H9 (cell line): ENCODE measurements around the gene CADM1. TPM values are rescaled to one million over a fixed set of nuclear protein-coding genes. Genes with fewer than 3 reads are reported as not detected.

ENCODE experiments used
- DNase-seq: peaks from one replicate; pipeline ENCODE4 v3.0.0-alpha.2; 2017
- H2AFZ ChIP-seq: one replicate; pipeline ENCODE4 v1.6.1; 2013; ENCODE audit warnings: mild to moderate bottlenecking, low read length, control low read depth, moderate library complexity
- H2AK5ac ChIP-seq: 2 replicates; pipeline ENCODE4 v1.6.1; 2013; ENCODE audit warnings: low read length, control low read depth, mixed read lengths; ENCODE audit not compliant: insufficient read length
- H2BK120ac ChIP-seq: one replicate; pipeline ENCODE4 v1.6.1; 2013; ENCODE audit warnings: low read depth, mild to moderate bottlenecking, low read length, control low read depth, inconsistent platforms; ENCODE audit not compliant: poor library complexity, severe bottlenecking
- H2BK12ac ChIP-seq: 2 replicates; pipeline ENCODE4 v1.6.1; 2013; ENCODE audit warnings: low read length, control low read depth, mixed read lengths, low read depth; ENCODE audit not compliant: insufficient read length
- H2BK15ac ChIP-seq: 2 replicates; pipeline ENCODE4 v1.6.1; 2013; ENCODE audit warnings: low read depth, low read length, control low read depth
- H2BK20ac ChIP-seq: one replicate; pipeline ENCODE4 v1.6.1; 2013; ENCODE audit warnings: low read depth, mild to moderate bottlenecking, low read length, control low read depth, inconsistent platforms; ENCODE audit not compliant: poor library complexity, severe bottlenecking
- H2BK5ac ChIP-seq: 2 replicates; pipeline ENCODE4 v1.6.1; 2013; ENCODE audit warnings: low read length, control low read depth, mixed read lengths; ENCODE audit not compliant: insufficient read length
- H3K14ac ChIP-seq: 2 replicates; pipeline ENCODE4 v1.6.1; 2013; ENCODE audit warnings: low read length, control low read depth; ENCODE audit not compliant: insufficient read depth
- H3K18ac ChIP-seq: 2 replicates; pipeline ENCODE4 v1.6.1; 2013; ENCODE audit warnings: low read depth, mild to moderate bottlenecking, mixed read lengths, low read length, control low read depth; ENCODE audit not compliant: insufficient read length
- H3K23ac ChIP-seq: 2 replicates; pipeline ENCODE4 v1.6.1; 2013; ENCODE audit warnings: low read length, control low read depth, mixed read lengths, low read depth; ENCODE audit not compliant: insufficient read length
- H3K23me2 ChIP-seq: 2 replicates; pipeline ENCODE4 v1.6.1; 2013; ENCODE audit warnings: low read depth, mild to moderate bottlenecking, mixed read lengths, low read length, control low read depth; ENCODE audit not compliant: insufficient read length, poor library complexity, severe bottlenecking
- H3K27ac ChIP-seq: 2 replicates; pipeline ENCODE4 v1.5.1; 2013; ENCODE audit warnings: low read length, control low read depth, mixed read lengths, low read depth; ENCODE audit not compliant: insufficient read length
- H3K27me3 ChIP-seq: 2 replicates; pipeline ENCODE4 v1.6.1; 2013; ENCODE audit warnings: low read length, control low read depth, inconsistent platforms; ENCODE audit not compliant: insufficient read depth
- H3K4ac ChIP-seq: 2 replicates; pipeline ENCODE4 v1.6.1; 2013; ENCODE audit warnings: low read depth, mild to moderate bottlenecking, control low read depth, inconsistent platforms, low read length, moderate library complexity
- H3K4me1 ChIP-seq: 2 replicates; pipeline ENCODE4 v1.6.1; 2013; ENCODE audit warnings: low read length, control low read depth, inconsistent platforms; ENCODE audit not compliant: insufficient read depth
- H3K4me2 ChIP-seq: 2 replicates; pipeline ENCODE4 v1.6.1; 2013; ENCODE audit warnings: low read length, control low read depth, mixed read lengths; ENCODE audit not compliant: insufficient read length, insufficient read depth
- H3K56ac ChIP-seq: 2 replicates; pipeline ENCODE4 v1.6.1; 2013; ENCODE audit warnings: low read depth, mild to moderate bottlenecking, mixed read lengths, low read length, control low read depth; ENCODE audit not compliant: insufficient read length
- H3K79me1 ChIP-seq: 2 replicates; pipeline ENCODE4 v1.6.1; 2013; ENCODE audit warnings: low read depth, mild to moderate bottlenecking, moderate library complexity, low read length, control low read depth, inconsistent platforms; ENCODE audit not compliant: insufficient read depth, poor library complexity, severe bottlenecking
- H3K79me2 ChIP-seq: 2 replicates; pipeline ENCODE4 v1.6.1; 2013; ENCODE audit warnings: low read length, control low read depth, inconsistent platforms; ENCODE audit not compliant: insufficient read depth
- H3K9ac ChIP-seq: 2 replicates; pipeline ENCODE4 v1.6.1; 2013; ENCODE audit warnings: low read length, control low read depth, mixed read lengths; ENCODE audit not compliant: insufficient read length; ENCODE audit errors: extremely low read depth
- H3K9me3 ChIP-seq: one replicate; pipeline ENCODE4 v1.6.1; 2013; ENCODE audit warnings: low read depth, low read length, inconsistent platforms; ENCODE audit not compliant: control insufficient read depth
- H3T11ph ChIP-seq: one replicate; pipeline ENCODE4 v1.6.1; 2013; ENCODE audit warnings: mild to moderate bottlenecking, low read length, control low read depth, inconsistent platforms
- H4K20me1 ChIP-seq: one replicate; pipeline ENCODE4 v1.6.1; 2013; ENCODE audit not compliant: control insufficient read depth, insufficient read length, insufficient read depth
- H4K5ac ChIP-seq: 2 replicates; pipeline ENCODE4 v1.6.1; 2013; ENCODE audit warnings: low read depth, mild to moderate bottlenecking, mixed read lengths, low read length, control low read depth; ENCODE audit not compliant: insufficient read length
- H4K8ac ChIP-seq: replicated peaks from 2 replicates; pipeline ENCODE4 v1.6.1; 2013; ENCODE audit warnings: low read length, control low read depth, mixed read lengths, low read depth; ENCODE audit not compliant: insufficient read length
- H4K91ac ChIP-seq: 2 replicates; pipeline ENCODE4 v1.6.1; 2013; ENCODE audit warnings: low read depth, mild to moderate bottlenecking, moderate library complexity, mixed read lengths, low read length, control low read depth; ENCODE audit not compliant: insufficient read length
- H3K27ac Mint-ChIP-seq, 3 experiments: 2 replicates in 2 of 3; 3 replicates in 1 of 3; pipeline ENCODE4 v1.8.0; 2020 to 2021; ENCODE audit warnings: mixed read lengths in 3 of 3, mild to moderate bottlenecking in 1 of 3, moderate library complexity in 1 of 3
- H3K27me3 Mint-ChIP-seq: 2 replicates; pipeline ENCODE4 v1.8.0; 2021; ENCODE audit warnings: low read depth, mild to moderate bottlenecking, moderate library complexity, mixed read lengths
- H3K36me3 Mint-ChIP-seq, 3 experiments: 2 replicates in 2 of 3; 3 replicates in 1 of 3; pipeline ENCODE4 v1.8.0; 2020 to 2021; ENCODE audit warnings: low read depth in 3 of 3, mixed read lengths in 3 of 3; ENCODE audit not compliant: insufficient read depth in 1 of 3
- H3K4me1 Mint-ChIP-seq, 2 experiments: 2 replicates each; pipeline ENCODE4 v1.8.0; 2020; ENCODE audit warnings: mixed read lengths in 2 of 2
- H3K4me3 Mint-ChIP-seq, 2 experiments: 2 replicates in 1 of 2; 3 replicates in 1 of 2; pipeline ENCODE4 v1.8.0; 2020 to 2021; ENCODE audit warnings: mild to moderate bottlenecking in 2 of 2, mixed read lengths in 2 of 2, moderate library complexity in 1 of 2
- H3K9me3 Mint-ChIP-seq, 2 experiments: 2 replicates in 1 of 2; 3 replicates in 1 of 2; pipeline ENCODE4 v1.8.0; 2020; ENCODE audit warnings: mild to moderate bottlenecking in 2 of 2, mixed read lengths in 2 of 2, moderate library complexity in 1 of 2
- CTCF ChIP-seq: fragments of 200-600 bp; sonication (generic); conservative IDR thresholded peaks from 3 replicates; pipeline ENCODE4 v1.8.0; 2021; ENCODE audit warnings: antibody characterized with exemption, mild to moderate bottlenecking
- WGBS: extraction: QIAGEN DNeasy Blood & Tissue Kit; methylation state at CpG from one replicate; pipeline ENCODE4 v1.1.7; 2013; ENCODE audit warnings: missing lambda C conversion rate, low lambda C conversion rate, mixed read lengths; ENCODE audit not compliant: insufficient read length; ENCODE audit errors: extremely low coverage; 5-methylcytosine and 5-hydroxymethylcytosine counted together
- total RNA-seq: library from RNA; stranded (reverse); gene quantifications from 2 replicates; pipeline ENCODE4 v1.2.1, GENCODE V29; 2021

Gene CADM1
- total RNA-seq, 1 experiment from 2014 or later = 11.9 TPM

GRCh38 chr11:115124786-115125185 lies 379.4 kb downstream of the CADM1 start:
- Histone ChIP-seq H2AFZ (no peak overlapping the region), H3K4me2 (no peak overlapping the region), H2BK20ac (no peak overlapping the region), H3K27ac (no peak overlapping the region), H3K79me1 (no peaks in the 10 kb centered on the region), H4K20me1 (no peaks in the 10 kb centered on the region), H3K56ac (no peak overlapping the region), H2BK5ac (no peak overlapping the region), H4K5ac (no peak overlapping the region), H3K9ac (no peak overlapping the region), H2BK12ac (no peak overlapping the region), H3K4me1 (peaks cover 2% of the 10 kb centered on the region; the same call in 1 of the 2 replicates), H3K23me2 (no peaks in the 10 kb centered on the region), H2BK120ac (no peak overlapping the region), H3K4ac (no peak overlapping the region), H3T11ph (no peak overlapping the region), H3K79me2 (no peaks in the 10 kb centered on the region), H2BK15ac (no peak overlapping the region), H3K14ac (no peak overlapping the region), H4K8ac (no peak overlapping the region), H4K91ac (no peak overlapping the region), H3K23ac (no peak overlapping the region), H3K9me3 (no peaks in the 10 kb centered on the region), H2AK5ac (no peak overlapping the region), H3K27me3 (no peaks in the 10 kb centered on the region), H3K18ac (no peak overlapping the region)
- whole genome bisulfite sequencing = no CpG with 5 or more reads among the region's 4 CpGs
- Mint-ChIP-seq H3K36me3 (no peaks in the 10 kb centered on the region), H3K27me3 (no peaks in the 10 kb centered on the region; the same call in none of the 2 replicates), H3K9me3 (no peaks in the 10 kb centered on the region; a peak in 1 of 5 replicates), H3K4me1 (peaks cover 8% of the 10 kb centered on the region in 2 experiments), H3K27ac (no peak overlapping the region; a peak in 1 of 7 replicates), H3K4me3 (no peak overlapping the region)
- TF ChIP-seq CTCF = no peak
- DNase-seq = no peak
